Adrenal gland (tissue), 5 donors: ENCODE measurements around the gene KRTAP12-1.

Experiments
- CTCF ChIP-seq, 6 experiments: fragments of 450-650 bp in 4 of 6; fragments of 200-600 bp in 2 of 6; sonication (generic) in 1 of 6; IDR thresholded peaks; 1 replicate in 5 of 6; 2 replicates in 1 of 6; pipeline versions ENCODE4 v1.5.1 to v1.8.0; 2016 to 2021; ENCODE audit warnings: antibody characterized with exemption in 6 of 6, mild to moderate bottlenecking in 2 of 6, moderate library complexity in 1 of 6
- POLR2A ChIP-seq, 2 donors: fragments of 450-650 bp; IDR thresholded peaks; one replicate each; pipeline ENCODE4 v1.6.1; 2017; ENCODE audit warnings: antibody characterized with exemption in 2 of 2, mild to moderate bottlenecking in 2 of 2, moderate library complexity in 1 of 2
- donor health status: DM: no; HTN: no; CAD: no.

DNA sequence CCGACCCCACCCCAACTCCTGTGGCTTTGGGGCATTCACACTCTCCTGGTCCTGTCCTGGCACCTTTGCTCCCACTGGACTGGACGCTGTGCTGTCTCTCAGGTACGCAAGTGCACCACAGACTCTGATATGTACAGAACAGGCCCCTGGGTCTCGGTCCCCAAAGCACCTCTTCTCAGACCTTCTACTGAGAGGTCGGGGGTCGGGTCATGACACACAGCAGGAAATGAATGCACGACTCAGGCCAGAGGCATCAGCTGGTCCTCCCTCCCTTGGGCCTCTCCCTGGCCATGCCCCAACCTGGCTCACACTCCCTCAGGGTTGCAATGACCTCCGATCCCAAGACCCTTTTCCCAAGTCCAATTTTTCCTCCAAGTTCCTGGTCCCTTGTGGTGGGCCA lies 13.2 kb upstream of the KRTAP12-1 start:
- TF ChIP-seq CTCF (IDR thresholded peaks at IDR 0.05) (no peak), POLR2A (IDR thresholded peaks at IDR 0.05) (no peak)
